ENCODE results near the gene RPRD1A.
"Not testable (repeated sequence)": the region's sequence is repeated elsewhere in the genome, so short reads cannot be mapped to it uniquely, and the experiment has no call there.

The RPRD1A gene

GRCh38 chr18:36077764-36078163, 10.4 kb upstream of the RPRD1A start:
- DNase-seq = not testable (repeated sequence)

GRCh38 chr18:36075862-36076587, 8.7 kb upstream of the RPRD1A start:
- no peak for DNase-seq

GRCh38 chr18:36074435-36074834, 7.1 kb upstream of the RPRD1A start:
- no peak for DNase-seq

- no peak for DNase-seq
Observed at GRCh38 chr18:36073676-36074075, 6.3 kb upstream of the RPRD1A start.

GRCh38 chr18:36072406-36072805, 5.0 kb upstream of the RPRD1A start:
- not testable (repeated sequence) for DNase-seq

- DNase-seq = no peak
Observed at GRCh38 chr18:36066686-36067054, 689 bp downstream of the RPRD1A start.

- no peak for DNase-seq
Observed at GRCh38 chr18:36066001-36066400, 1.4 kb downstream of the RPRD1A start.

GRCh38 chr18:36064809-36065079, 2.6 kb downstream of the RPRD1A start:
- DNase-seq = not testable (repeated sequence)

- no peak for DNase-seq
Observed at GRCh38 chr18:36064027-36064808, 3.1 kb downstream of the RPRD1A start.

GRCh38 chr18:36058674-36059073, 8.7 kb downstream of the RPRD1A start:
- no peak for DNase-seq

GRCh38 chr18:36051760-36052159, 15.6 kb downstream of the RPRD1A start:
- no peak for DNase-seq

- DNase-seq = no peak
Observed at GRCh38 chr18:36050479-36050878, 16.9 kb downstream of the RPRD1A start.

- DNase-seq = no peak
Observed at GRCh38 chr18:36047521-36047920, 19.8 kb downstream of the RPRD1A start.

- no peak for DNase-seq
Observed at GRCh38 chr18:36046898-36047297, 20.5 kb downstream of the RPRD1A start.

- no peak for DNase-seq
Observed at GRCh38 chr18:36045241-36045991, 21.9 kb downstream of the RPRD1A start.

- no peak for DNase-seq
Observed at GRCh38 chr18:36043153-36043552, 24.2 kb downstream of the RPRD1A start.

- no peak for DNase-seq
Observed at GRCh38 chr18:36041146-36041545, 26.2 kb downstream of the RPRD1A start.

GRCh38 chr18:36038102-36038663, 29.2 kb downstream of the RPRD1A start:
- no peak for DNase-seq

- DNase-seq = no peak
Observed at GRCh38 chr18:36035253-36035652, 32.1 kb downstream of the RPRD1A start.

GRCh38 chr18:36034299-36034895, 33.0 kb downstream of the RPRD1A start:
- no peak for DNase-seq

GRCh38 chr18:36031903-36032302, 35.5 kb downstream of the RPRD1A start:
- no peak for DNase-seq

- DNase-seq = no peak
Observed at GRCh38 chr18:36031407-36031806, 36.0 kb downstream of the RPRD1A start.

- no peak for DNase-seq
Observed at GRCh38 chr18:36028859-36029258, 38.5 kb downstream of the RPRD1A start.
